K562 (cell line): ENCODE measurements around the gene SOX12. TPM values are rescaled to one million over a fixed set of nuclear protein-coding genes. Genes with fewer than 3 reads are reported as not detected.

ENCODE experiments used
- ATAC-seq: fragments of 200-7000 bp; cut with Tn5 transposase; 3 replicates; pipeline ENCODE4 v1.9.1; 2020; ENCODE audit warnings: moderate library complexity
- BruUV-seq: library from RNA; stranded (reverse); fragments of 400-500 nt; replicated peaks from 2 replicates; lab custom pipeline; 2021; lab: Mats Ljungman, UMichigan
- CTCF ChIA-PET: fragments of 300-600 bp; formaldehyde crosslinking; extraction: SDS; loops from one replicate; lab custom pipeline; 2021; ENCODE audit warnings: low intra/inter-chr PET ratio; lab: Yijun Ruan, JAX
- POLR2A ChIA-PET: fragments of 300-600, 350-650 bp; sonication (Branson Sonifier 250); formaldehyde crosslinking; extraction: SDS; loops from one replicate; lab custom pipeline; 2021; ENCODE audit warnings: antibody characterized with exemption, inconsistent platforms; lab: Yijun Ruan, JAX
- DNase-seq, 4 experiments: peaks; one replicate each; pipeline versions ENCODE4 v3.0.0 to v3.0.0-alpha.2; 2011 to 2018; ENCODE audit warnings: low spot score in 3 of 4, mixed read lengths in 3 of 4; ENCODE audit errors: extremely low read depth in 1 of 4
- FAIRE-seq: peaks from 2 replicates; lab custom pipeline; 2011; peaks lifted over from hg19 to GRCh38; lab: Jason Lieb, UNC
- H2AFZ ChIP-seq: 2 replicates; pipeline ENCODE4 v1.6.0; 2011; ENCODE audit warnings: low read depth, low read length, control low read depth, inconsistent platforms
- H3K27ac ChIP-seq: fragments of 200-600 bp; 3 replicates; pipeline ENCODE4 v1.8.0; 2011; ENCODE audit warnings: low read depth, mild to moderate bottlenecking, control low read depth, inconsistent platforms, low read length, moderate library complexity, mixed read lengths; ENCODE audit errors: extremely low read depth
- H3K27me3 ChIP-seq, 2 experiments: fragments of 300-600 bp in 1 of 2; 2 replicates in 1 of 2; 3 replicates in 1 of 2; pipeline versions ENCODE4 v1.6.0 to v1.8.0; 2011; ENCODE audit warnings: inconsistent platforms in 2 of 2, low read length in 2 of 2, mild to moderate bottlenecking in 1 of 2, mixed read lengths in 1 of 2, moderate library complexity in 1 of 2; ENCODE audit not compliant: control insufficient read depth in 2 of 2, insufficient read depth in 2 of 2
- H3K36me3 ChIP-seq: fragments of 300-600 bp; 3 replicates; pipeline ENCODE4 v1.8.0; 2011; ENCODE audit warnings: mild to moderate bottlenecking, low read length, inconsistent platforms; ENCODE audit not compliant: control insufficient read depth, insufficient read depth
- H3K4me1 ChIP-seq, 2 experiments: fragments of 200-600 bp in 1 of 2; replicated peaks in 1 of 2; 2 replicates in 1 of 2; 3 replicates in 1 of 2; pipeline versions ENCODE4 v1.5.1 to v1.8.0; 2011; ENCODE audit warnings: inconsistent platforms in 2 of 2, low read length in 2 of 2, mild to moderate bottlenecking in 1 of 2, mixed read lengths in 1 of 2, moderate library complexity in 1 of 2; ENCODE audit not compliant: control insufficient read depth in 2 of 2, insufficient read depth in 2 of 2
- H3K4me2 ChIP-seq: 2 replicates; pipeline ENCODE4 v1.6.1; 2011; ENCODE audit warnings: low read length, control low read depth, inconsistent platforms, mixed read lengths; ENCODE audit not compliant: insufficient read depth
- H3K4me3 ChIP-seq: fragments of 200-600 bp; sonication (generic), shearing (Covaris generic); 2 replicates; pipeline ENCODE4 v1.5.1; 2016; ENCODE audit warnings: control low read depth, inconsistent platforms
- H3K79me2 ChIP-seq: fragments of 200-600 bp; 3 replicates; pipeline ENCODE4 v1.8.0; 2011; ENCODE audit warnings: low read length, inconsistent platforms; ENCODE audit not compliant: control insufficient read depth, insufficient read depth
- H3K9ac ChIP-seq, 2 experiments: 2 replicates each; pipeline versions ENCODE4 v1.6.0 to v1.6.1; 2011; ENCODE audit warnings: low read depth in 2 of 2, low read length in 2 of 2, control low read depth in 1 of 2, inconsistent platforms in 1 of 2, mild to moderate bottlenecking in 1 of 2, mixed read lengths in 1 of 2; ENCODE audit not compliant: insufficient read depth in 1 of 2
- H3K9me1 ChIP-seq: one replicate; pipeline ENCODE4 v1.6.0; 2011; ENCODE audit warnings: inconsistent platforms, mild to moderate bottlenecking, low read length, moderate library complexity; ENCODE audit not compliant: control insufficient read depth, insufficient read depth
- H3K9me3 ChIP-seq: replicated peaks from 2 replicates; pipeline ENCODE4 v1.5.1; 2011; ENCODE audit warnings: low read depth, low read length, inconsistent platforms; ENCODE audit not compliant: control insufficient read depth, insufficient read depth
- H4K20me1 ChIP-seq: replicated peaks from 2 replicates; pipeline ENCODE4 v1.6.1; 2011; ENCODE audit warnings: low read length, inconsistent platforms, mixed read lengths; ENCODE audit not compliant: control insufficient read depth, insufficient read depth
- ARID2 ChIP-seq: fragments of 450-650 bp; IDR thresholded peaks from 2 replicates; pipeline ENCODE4 v1.6.1; 2017; ENCODE audit warnings: antibody characterized with exemption, mild to moderate bottlenecking
- BCL6 ChIP-seq: fragments of 250-450 bp; sonication (Bioruptor Pico); IDR thresholded peaks from 2 replicates; pipeline ENCODE4 v1.4.0; 2020
- CHD2 ChIP-seq: IDR thresholded peaks from 2 replicates; pipeline ENCODE4 v1.6.1; 2011; ENCODE audit warnings: low read depth, low read length
- MYC ChIP-seq, 2 experiments: fragments of 250-450 bp in 1 of 2; sonication (Bioruptor Pico) in 1 of 2; IDR thresholded peaks; 2 replicates each; pipeline versions ENCODE4 v1.5.1 to v1.6.1; 2012 to 2021; ENCODE audit warnings: low read depth in 2 of 2, borderline replicate concordance in 1 of 2, improper control_type of control experiment in 1 of 2, low read length in 1 of 2, mild to moderate bottlenecking in 1 of 2, moderate library complexity in 1 of 2
- NELFE ChIP-seq: IDR thresholded peaks from 2 replicates; pipeline ENCODE4 v1.6.1; 2011; ENCODE audit warnings: mild to moderate bottlenecking; ENCODE audit not compliant: insufficient read depth, insufficient read length
- PHB2 ChIP-seq: fragments of 450-650 bp; IDR thresholded peaks from 2 replicates; pipeline ENCODE4 v1.6.1; 2017; ENCODE audit warnings: low read depth
- POLR2H ChIP-seq: IDR thresholded peaks from 2 replicates; pipeline ENCODE4 v1.6.1; 2016; ENCODE audit warnings: missing genetic modification characterization, low read depth, mild to moderate bottlenecking, control low read depth, missing compliant biosample characterization, moderate library complexity
- ZFX ChIP-seq: sonication (generic); formaldehyde crosslinking; IDR thresholded peaks from 2 replicates; pipeline ENCODE4 v1.8.0; 2022; ENCODE audit warnings: mild to moderate bottlenecking, missing genetic modification reagents, moderate library complexity
- ZNF12 ChIP-seq: sonication (generic); formaldehyde crosslinking; IDR thresholded peaks from 2 replicates; pipeline ENCODE4 v1.4.0; 2020; ENCODE audit warnings: mild to moderate bottlenecking, missing genetic modification reagents
- ZNF165 ChIP-seq: fragments of 250-450 bp; sonication (Bioruptor Pico); IDR thresholded peaks from 2 replicates; pipeline ENCODE4 v1.4.0; 2020; ENCODE audit warnings: borderline replicate concordance
- ZNF316 ChIP-seq: fragments of 450-650 bp; IDR thresholded peaks from 2 replicates; pipeline ENCODE4 v1.6.1; 2016
- ZNF561 ChIP-seq: fragments of 450-650 bp; formaldehyde crosslinking; conservative IDR thresholded peaks from 2 replicates; pipeline ENCODE4 v1.4.0; 2020; ENCODE audit warnings: mild to moderate bottlenecking, moderate library complexity
- whole genome bisulfite sequencing: fragments of 100-300 bp; shearing (Covaris generic); methylation state at CpG from one replicate; pipeline ENCODE4 v1.1.6; 2016; ENCODE audit warnings: low coverage, mixed read lengths; ENCODE audit not compliant: insufficient coverage; ENCODE audit errors: missing lambda C conversion rate; 5-methylcytosine and 5-hydroxymethylcytosine counted together
- in situ Hi-C: fragments of 300-500 bp; cut with MboI; formaldehyde crosslinking; loops from 4 replicates; pipeline ENCODE4 v1.15.0; 2018; ENCODE audit warnings: inconsistent platforms, mixed read lengths
- intact Hi-C: fragments of 100-400 bp; cut with micrococcal nuclease; formaldehyde crosslinking; loops from 2 replicates; pipeline ENCODE4 v1.14.2; 2022
- polyA plus RNA-seq, 8 experiments: library from polyadenylated mRNA; depleted of rRNA in 4 of 8; stranded (reverse) in 5 of 8; unstranded in 3 of 8; fragments of >200 nt; fragmentation: Nextera tagmentation in 2 of 8; fragmentation: Illumina TruSeq in 1 of 8; extraction: Ambion mirVana in 2 of 8; extraction: Trizol in 1 of 8; gene quantifications; 2 replicates each; pipeline versions ENCODE4 v1.2.1 to v1.2.3, GENCODE V29; 2011 to 2014; ENCODE audit warnings: inconsistent platforms in 1 of 8, missing spikeins in 1 of 8
- total RNA-seq, 7 experiments: library from RNA; depleted of rRNA in 6 of 7; stranded (reverse); fragments of >200 nt in 6 of 7; fragmentation: Illumina TruSeq in 2 of 7; extraction: Trizol in 2 of 7; gene quantifications; 2 replicates each; pipeline versions ENCODE4 v1.2.1 to v1.2.3, GENCODE V29; 2011 to 2021; ENCODE audit warnings: low replicate concordance in 1 of 7
- TF ChIP-seq, protein P1 (sequence below): fragments of 250-450 bp; sonication (Bioruptor Pico); IDR thresholded peaks from 2 replicates; pipeline ENCODE4 v1.9.0; 2021; ENCODE audit warnings: mild to moderate bottlenecking

SOX12 gene
- total and polyA plus RNA-seq, 9 of the 15 experiments (the other 6 are each of a cell fraction or from before 2014, with no cell fraction given): 0.42 to 26.3 (median 2.6) TPM

- no peak for FAIRE-seq
- no TSS peak for BruUV-seq
- Histone ChIP-seq H3K27ac (no peak overlapping the region), H2AFZ (no peak overlapping the region), H3K9me1 (no peaks in the 10 kb centered on the region), H3K9ac (no peak overlapping the region), H3K4me3 (no peak overlapping the region), H3K9me3 (no peaks in the 10 kb centered on the region), H3K79me2 (no peaks in the 10 kb centered on the region), H3K27me3 (no peaks in the 10 kb centered on the region), H4K20me1 (no peaks in the 10 kb centered on the region), H3K4me1 (peaks cover 0 to 4% of the 10 kb centered on the region in 2 experiments; a peak in 2 of 5 replicates), H3K36me3 (no peaks in the 10 kb centered on the region), H3K4me2 (no peak overlapping the region)
- no peak for ATAC-seq
- WGBS: 38% methylated on average over 1 of the region's 1 CpG
- CTCF ChIA-PET: no interaction called here
- in situ Hi-C loops (no loop called here), intact Hi-C loops (no loop called here)
- TF ChIP-seq NELFE: no peak
- TF ChIP-seq MYC (IDR thresholded peaks at IDR 0.05; ENCODE audit: low read depth, low read length): no peak
- TF ChIP-seq MYC (CRISPR knock-in tag; IDR thresholded peaks at IDR 0.05; ENCODE audit: borderline replicate concordance, low read depth): no peak
- no peak for TF ChIP-seq ZFX (CRISPR knock-in tag)
- TF ChIP-seq POLR2H (tag): no peak
- no peak for TF ChIP-seq ZNF316
- no peak for TF ChIP-seq ZNF12 (CRISPR knock-in tag)
- TF ChIP-seq CHD2: no peak
- no peak for TF ChIP-seq BCL6 (CRISPR knock-in tag)
- no peak for TF ChIP-seq ZNF561 (CRISPR knock-in tag)
- no peak for TF ChIP-seq ARID2
- TF ChIP-seq PHB2: no peak
- TF ChIP-seq, protein P1, sequence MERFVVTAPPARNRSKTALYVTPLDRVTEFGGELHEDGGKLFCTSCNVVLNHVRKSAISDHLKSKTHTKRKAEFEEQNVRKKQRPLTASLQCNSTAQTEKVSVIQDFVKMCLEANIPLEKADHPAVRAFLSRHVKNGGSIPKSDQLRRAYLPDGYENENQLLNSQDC (CRISPR knock-in tag): no peak
- no peak for TF ChIP-seq ZNF165 (CRISPR knock-in tag)
- POLR2A ChIA-PET: interaction anchor here (2.4 kb wide), 1 partner anchor 14 kb away, joined by 9 read pairs; no protein-coding TSS in a partner anchor
- DNase-seq: no peak
Observed at GRCh38 chr20:312866-313265, 12.5 kb upstream of the SOX12 start.
